HL-60 (cell line): ENCODE measurements around the gene NCOR1.

Experiments used
- POLR2AphosphoS5 ChIP-seq: IDR thresholded peaks from 2 replicates; pipeline ENCODE4 v1.6.1; 2012; ENCODE audit warnings: low read depth
- TF ChIP-seq, protein P1 (sequence below): IDR thresholded peaks from one replicate; pipeline ENCODE4 v1.5.1; 2011; ENCODE audit warnings: low read length, control low read depth, inconsistent platforms; ENCODE audit not compliant: insufficient read depth
- TF ChIP-seq, protein P2 (sequence below): IDR thresholded peaks from 2 replicates; pipeline ENCODE4 v1.6.1; 2012; ENCODE audit warnings: low read depth; ENCODE audit not compliant: insufficient replicate concordance

GRCh38 chr17:16085066-16085699, 130.2 kb downstream of the NCOR1 start:
- no peak for TF ChIP-seq POLR2AphosphoS5
- TF ChIP-seq, protein P1, sequence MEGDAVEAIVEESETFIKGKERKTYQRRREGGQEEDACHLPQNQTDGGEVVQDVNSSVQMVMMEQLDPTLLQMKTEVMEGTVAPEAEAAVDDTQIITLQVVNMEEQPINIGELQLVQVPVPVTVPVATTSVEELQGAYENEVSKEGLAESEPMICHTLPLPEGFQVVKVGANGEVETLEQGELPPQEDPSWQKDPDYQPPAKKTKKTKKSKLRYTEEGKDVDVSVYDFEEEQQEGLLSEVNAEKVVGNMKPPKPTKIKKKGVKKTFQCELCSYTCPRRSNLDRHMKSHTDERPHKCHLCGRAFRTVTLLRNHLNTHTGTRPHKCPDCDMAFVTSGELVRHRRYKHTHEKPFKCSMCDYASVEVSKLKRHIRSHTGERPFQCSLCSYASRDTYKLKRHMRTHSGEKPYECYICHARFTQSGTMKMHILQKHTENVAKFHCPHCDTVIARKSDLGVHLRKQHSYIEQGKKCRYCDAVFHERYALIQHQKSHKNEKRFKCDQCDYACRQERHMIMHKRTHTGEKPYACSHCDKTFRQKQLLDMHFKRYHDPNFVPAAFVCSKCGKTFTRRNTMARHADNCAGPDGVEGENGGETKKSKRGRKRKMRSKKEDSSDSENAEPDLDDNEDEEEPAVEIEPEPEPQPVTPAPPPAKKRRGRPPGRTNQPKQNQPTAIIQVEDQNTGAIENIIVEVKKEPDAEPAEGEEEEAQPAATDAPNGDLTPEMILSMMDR, result no peak
- TF ChIP-seq, protein P2, sequence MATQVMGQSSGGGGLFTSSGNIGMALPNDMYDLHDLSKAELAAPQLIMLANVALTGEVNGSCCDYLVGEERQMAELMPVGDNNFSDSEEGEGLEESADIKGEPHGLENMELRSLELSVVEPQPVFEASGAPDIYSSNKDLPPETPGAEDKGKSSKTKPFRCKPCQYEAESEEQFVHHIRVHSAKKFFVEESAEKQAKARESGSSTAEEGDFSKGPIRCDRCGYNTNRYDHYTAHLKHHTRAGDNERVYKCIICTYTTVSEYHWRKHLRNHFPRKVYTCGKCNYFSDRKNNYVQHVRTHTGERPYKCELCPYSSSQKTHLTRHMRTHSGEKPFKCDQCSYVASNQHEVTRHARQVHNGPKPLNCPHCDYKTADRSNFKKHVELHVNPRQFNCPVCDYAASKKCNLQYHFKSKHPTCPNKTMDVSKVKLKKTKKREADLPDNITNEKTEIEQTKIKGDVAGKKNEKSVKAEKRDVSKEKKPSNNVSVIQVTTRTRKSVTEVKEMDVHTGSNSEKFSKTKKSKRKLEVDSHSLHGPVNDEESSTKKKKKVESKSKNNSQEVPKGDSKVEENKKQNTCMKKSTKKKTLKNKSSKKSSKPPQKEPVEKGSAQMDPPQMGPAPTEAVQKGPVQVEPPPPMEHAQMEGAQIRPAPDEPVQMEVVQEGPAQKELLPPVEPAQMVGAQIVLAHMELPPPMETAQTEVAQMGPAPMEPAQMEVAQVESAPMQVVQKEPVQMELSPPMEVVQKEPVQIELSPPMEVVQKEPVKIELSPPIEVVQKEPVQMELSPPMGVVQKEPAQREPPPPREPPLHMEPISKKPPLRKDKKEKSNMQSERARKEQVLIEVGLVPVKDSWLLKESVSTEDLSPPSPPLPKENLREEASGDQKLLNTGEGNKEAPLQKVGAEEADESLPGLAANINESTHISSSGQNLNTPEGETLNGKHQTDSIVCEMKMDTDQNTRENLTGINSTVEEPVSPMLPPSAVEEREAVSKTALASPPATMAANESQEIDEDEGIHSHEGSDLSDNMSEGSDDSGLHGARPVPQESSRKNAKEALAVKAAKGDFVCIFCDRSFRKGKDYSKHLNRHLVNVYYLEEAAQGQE, result no peak
